Endothelial cell of umbilical vein (primary cell): Measurements from ENCODE around the gene COQ8B. TPM values are rescaled to one million over a fixed set of nuclear protein-coding genes. Genes with fewer than 3 reads are reported as not detected.

Experiments
- BruUV-seq: library from RNA; stranded (reverse); fragments of 400-500 nt; replicated peaks from 2 replicates; lab custom pipeline; 2021; lab: Mats Ljungman, UMichigan
- CTCF ChIA-PET: fragments of 300-600, 350-600 bp; sonication (Branson Sonifier 250); formaldehyde crosslinking; loops from one replicate; lab custom pipeline; 2021; ENCODE audit warnings: antibody characterized with exemption, inconsistent platforms; lab: Charles Lee
- POLR2A ChIA-PET: fragments of 300-600, 350-600 bp; sonication (Branson Sonifier 250); formaldehyde crosslinking; loops from one replicate; lab custom pipeline; 2021; ENCODE audit warnings: antibody characterized with exemption, inconsistent platforms; lab: Charles Lee
- DNase-seq: peaks from one replicate; pipeline ENCODE4 v3.0.0-alpha.2; 2011; ENCODE audit warnings: low read depth, low spot score
- FAIRE-seq: peaks from 2 replicates; lab custom pipeline; 2011; peaks lifted over from hg19 to GRCh38; lab: Jason Lieb, UNC
- H2AFZ ChIP-seq: 2 replicates; pipeline ENCODE4 v1.6.0; 2012; ENCODE audit warnings: low read depth, low read length, control low read depth, inconsistent platforms
- H3K27ac ChIP-seq: 2 replicates; pipeline ENCODE4 v1.5.1; 2011; ENCODE audit warnings: low read depth, mild to moderate bottlenecking, control low read depth, low read length, moderate library complexity; ENCODE audit not compliant: insufficient read depth
- H3K27me3 ChIP-seq, 2 experiments: 2 replicates each; pipeline versions ENCODE4 v1.6.0 to v1.6.1; 2011; ENCODE audit warnings: low read length in 2 of 2, mixed read lengths in 1 of 2; ENCODE audit not compliant: control insufficient read depth in 2 of 2, insufficient read depth in 2 of 2
- H3K36me3 ChIP-seq, 2 experiments: 2 replicates in 1 of 2; 3 replicates in 1 of 2; pipeline ENCODE4 v1.5.1; 2011; ENCODE audit warnings: low read length in 2 of 2, mild to moderate bottlenecking in 1 of 2, moderate library complexity in 1 of 2; ENCODE audit not compliant: control insufficient read depth in 2 of 2, insufficient read depth in 2 of 2; ENCODE audit errors: extremely low read depth in 1 of 2
- H3K4me1 ChIP-seq: 3 replicates; pipeline ENCODE4 v1.5.1; 2011; ENCODE audit warnings: mild to moderate bottlenecking, low read length; ENCODE audit not compliant: control insufficient read depth, insufficient read depth; ENCODE audit errors: extremely low read depth
- H3K4me2 ChIP-seq: 2 replicates; pipeline ENCODE4 v1.6.1; 2011; ENCODE audit warnings: low read length, control low read depth, mixed read lengths; ENCODE audit not compliant: insufficient read depth
- H3K4me3 ChIP-seq, 3 experiments: fragments of 200-600 bp in 1 of 3; sonication (generic), shearing (Covaris generic) in 1 of 3; replicated peaks in 1 of 3; 2 replicates each; pipeline ENCODE4 v1.5.1; 2011 to 2016; ENCODE audit warnings: control low read depth in 3 of 3, low read length in 3 of 3, mild to moderate bottlenecking in 2 of 3, inconsistent platforms in 1 of 3, low read depth in 1 of 3, moderate library complexity in 1 of 3; ENCODE audit not compliant: insufficient read depth in 1 of 3
- H3K79me2 ChIP-seq: 2 replicates; pipeline ENCODE4 v1.6.0; 2012; ENCODE audit warnings: low read length, inconsistent platforms; ENCODE audit not compliant: control insufficient read depth, insufficient read depth
- H3K9ac ChIP-seq: replicated peaks from 2 replicates; pipeline ENCODE3; 2011; ENCODE audit warnings: low read length, control low read depth; ENCODE audit not compliant: insufficient read depth; ENCODE audit errors: extremely low read depth
- H3K9me1 ChIP-seq: replicated peaks from 3 replicates; pipeline ENCODE4 v1.6.0; 2011; ENCODE audit warnings: mild to moderate bottlenecking, low read length; ENCODE audit not compliant: control insufficient read depth, insufficient read depth; ENCODE audit errors: extremely low read depth
- H3K9me3 ChIP-seq: replicated peaks from 2 replicates; pipeline ENCODE4 v1.5.1; 2012; ENCODE audit warnings: low read length, inconsistent platforms; ENCODE audit not compliant: control insufficient read depth, insufficient read depth
- H4K20me1 ChIP-seq: replicated peaks from 2 replicates; pipeline ENCODE3; 2011; ENCODE audit warnings: mild to moderate bottlenecking, low read length; ENCODE audit not compliant: control insufficient read depth, insufficient read depth; ENCODE audit errors: extremely low read depth
- EZH2 ChIP-seq: IDR thresholded peaks from 2 replicates; pipeline ENCODE4 v1.6.1; 2012; ENCODE audit warnings: borderline replicate concordance, low read depth, mild to moderate bottlenecking, moderate library complexity, low read length, inconsistent platforms; ENCODE audit not compliant: severe bottlenecking
- FOS ChIP-seq: IDR thresholded peaks from 2 replicates; pipeline ENCODE4 v1.6.1; 2011; ENCODE audit warnings: mild to moderate bottlenecking, low read length, moderate library complexity, borderline replicate concordance; ENCODE audit not compliant: insufficient read depth
- GATA2 ChIP-seq: IDR thresholded peaks from 2 replicates; pipeline ENCODE4 v1.7.0; 2011; ENCODE audit warnings: low read depth, mild to moderate bottlenecking, moderate library complexity, mixed read lengths, low read length; ENCODE audit not compliant: insufficient read length, insufficient read depth
- JUN ChIP-seq: IDR thresholded peaks from 2 replicates; pipeline ENCODE4 v1.6.1; 2011; ENCODE audit warnings: borderline replicate concordance, low read depth; ENCODE audit not compliant: insufficient read length, insufficient read depth
- MYC ChIP-seq: IDR thresholded peaks from one replicate; pipeline ENCODE4 v1.6.1; 2011; ENCODE audit warnings: mild to moderate bottlenecking, low read depth, low read length
- POLR2A ChIP-seq: IDR thresholded peaks from 2 replicates; pipeline ENCODE4 v1.6.1; 2012; ENCODE audit warnings: low read depth, mild to moderate bottlenecking, control low read depth, low read length
- POLR2AphosphoS5 ChIP-seq: IDR thresholded peaks from 2 replicates; pipeline ENCODE4 v1.6.1; 2012; ENCODE audit warnings: low read depth, mild to moderate bottlenecking, control low read depth, low read length, moderate library complexity; ENCODE audit not compliant: insufficient read depth
- dilution Hi-C: fragments of 300-500 bp; cut with MboI; formaldehyde crosslinking; loops from one replicate; pipeline ENCODE4 v1.15.0; 2019; ENCODE audit warnings: low sequenced_read_pairs; ENCODE audit not compliant: extremely low pct_ligation_motif_present
- intact Hi-C: fragments of 100-400 bp; cut with micrococcal nuclease; formaldehyde crosslinking; loops from one replicate; pipeline ENCODE4 v1.10.0; 2022
- polyA plus RNA-seq, 4 experiments: library from polyadenylated mRNA; depleted of rRNA in 3 of 4; stranded (reverse) in 3 of 4; unstranded in 1 of 4; fragments of >200 nt; gene quantifications; 2 replicates each; pipeline versions ENCODE4 v1.2.1 to v1.2.3, GENCODE V29; 2011 to 2012; ENCODE audit warnings: missing spikeins in 1 of 4
- total RNA-seq: library from RNA; stranded (reverse); gene quantifications from 2 replicates; pipeline ENCODE4 v1.2.3, GENCODE V29; 2021
- TF ChIP-seq, protein P1 (sequence below), 2 donors: IDR thresholded peaks; 1 replicate in 1 of 2; 2 replicates in 1 of 2; pipeline ENCODE4 v1.5.1; 2011; ENCODE audit warnings: low read length in 2 of 2, mild to moderate bottlenecking in 2 of 2, moderate library complexity in 2 of 2, control low read depth in 1 of 2, inconsistent platforms in 1 of 2, low read depth in 1 of 2; ENCODE audit not compliant: insufficient read depth in 1 of 2; ENCODE audit errors: extremely low read depth in 1 of 2

The COQ8B gene
- total and polyA plus RNA-seq, 2 donors (not counting 3 experiments of a cell fraction or from before 2014, with no cell fraction given) = 16.2 to 19.2 TPM

DNA sequence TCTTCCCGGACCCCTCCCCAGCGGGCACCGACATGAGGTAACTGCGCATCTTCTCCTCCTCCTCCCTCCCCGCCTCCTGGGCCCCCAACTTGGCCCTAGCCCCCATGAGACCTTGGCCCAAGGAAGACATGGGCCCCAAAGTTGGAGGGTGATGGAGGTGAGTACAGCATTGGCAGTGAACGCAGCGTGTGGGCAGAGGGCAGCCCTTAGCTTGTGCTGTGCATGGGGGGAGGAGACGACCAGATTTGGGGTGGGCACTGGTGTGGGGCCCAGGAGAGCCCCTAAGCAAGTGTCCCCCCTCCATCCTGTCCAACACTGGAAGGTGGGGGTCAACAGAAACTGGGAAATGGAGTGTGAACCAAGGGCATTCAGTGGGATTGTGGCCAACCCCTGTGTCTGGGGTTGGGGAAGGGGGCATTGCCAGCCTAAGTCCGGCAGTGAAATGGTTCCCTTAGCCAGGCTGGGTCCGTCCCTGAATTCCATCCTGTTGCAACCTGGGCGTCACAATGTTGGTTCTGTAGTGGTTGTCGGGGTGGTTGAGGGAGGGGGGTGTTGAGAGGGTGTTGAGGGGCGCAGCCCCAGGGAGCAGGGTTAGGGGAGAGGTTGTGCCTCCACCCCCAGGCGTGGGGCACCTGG is 49.8 kb downstream of the COQ8B start:
- Histone ChIP-seq H4K20me1 (no peaks in the 10 kb centered on the region), H3K27ac (peak overlapping the region; percentile 19), H3K27me3 (no peaks in the 10 kb centered on the region), H3K4me3 (no peak overlapping the region), H3K9ac (no peak overlapping the region), H3K4me1 (peaks cover 13% of the 10 kb centered on the region), H3K36me3 (peaks cover 8 to 28% of the 10 kb centered on the region in 2 experiments), H3K9me3 (no peaks in the 10 kb centered on the region), H2AFZ (no peak overlapping the region), H3K79me2 (no peaks in the 10 kb centered on the region), H3K9me1 (no peaks in the 10 kb centered on the region), H3K4me2 (no peak overlapping the region)
- no peak for TF ChIP-seq JUN
- TF ChIP-seq POLR2AphosphoS5 = no peak
- TF ChIP-seq, protein P1, sequence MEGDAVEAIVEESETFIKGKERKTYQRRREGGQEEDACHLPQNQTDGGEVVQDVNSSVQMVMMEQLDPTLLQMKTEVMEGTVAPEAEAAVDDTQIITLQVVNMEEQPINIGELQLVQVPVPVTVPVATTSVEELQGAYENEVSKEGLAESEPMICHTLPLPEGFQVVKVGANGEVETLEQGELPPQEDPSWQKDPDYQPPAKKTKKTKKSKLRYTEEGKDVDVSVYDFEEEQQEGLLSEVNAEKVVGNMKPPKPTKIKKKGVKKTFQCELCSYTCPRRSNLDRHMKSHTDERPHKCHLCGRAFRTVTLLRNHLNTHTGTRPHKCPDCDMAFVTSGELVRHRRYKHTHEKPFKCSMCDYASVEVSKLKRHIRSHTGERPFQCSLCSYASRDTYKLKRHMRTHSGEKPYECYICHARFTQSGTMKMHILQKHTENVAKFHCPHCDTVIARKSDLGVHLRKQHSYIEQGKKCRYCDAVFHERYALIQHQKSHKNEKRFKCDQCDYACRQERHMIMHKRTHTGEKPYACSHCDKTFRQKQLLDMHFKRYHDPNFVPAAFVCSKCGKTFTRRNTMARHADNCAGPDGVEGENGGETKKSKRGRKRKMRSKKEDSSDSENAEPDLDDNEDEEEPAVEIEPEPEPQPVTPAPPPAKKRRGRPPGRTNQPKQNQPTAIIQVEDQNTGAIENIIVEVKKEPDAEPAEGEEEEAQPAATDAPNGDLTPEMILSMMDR (IDR thresholded peaks at IDR 0.05; ENCODE audit: extremely low read depth in 1 of 2, insufficient read depth in 1 of 2, low read depth in 1 of 2, low read length in 2 of 2) = no peak
- no peak for TF ChIP-seq EZH2
- no peak for TF ChIP-seq GATA2
- no peak for TF ChIP-seq MYC
- TF ChIP-seq POLR2A = no peak
- no peak for TF ChIP-seq FOS
- intact Hi-C loops = no loop called here
- DNase-seq (no peak), FAIRE-seq (no peak)
- ChIA-PET CTCF (no interaction called here), POLR2A (no interaction called here)
- dilution Hi-C loops = no loop called here
- TSS peak; percentile 24 for BruUV-seq
